HG03108 (cell line): ENCODE results near the gene CCNY.
"Not testable (repeated sequence)": the region's sequence is repeated elsewhere in the genome, so short reads cannot be mapped to it uniquely, and the experiment has no call there.

Experiments used
- ATAC-seq: cut with Tn5 transposase; IDR thresholded peaks from one replicate; pipeline ENCODE4 v1.9.1; 2021; ENCODE audit warnings: moderate library complexity; ENCODE audit not compliant: unreplicated experiment

The CCNY gene

DNA sequence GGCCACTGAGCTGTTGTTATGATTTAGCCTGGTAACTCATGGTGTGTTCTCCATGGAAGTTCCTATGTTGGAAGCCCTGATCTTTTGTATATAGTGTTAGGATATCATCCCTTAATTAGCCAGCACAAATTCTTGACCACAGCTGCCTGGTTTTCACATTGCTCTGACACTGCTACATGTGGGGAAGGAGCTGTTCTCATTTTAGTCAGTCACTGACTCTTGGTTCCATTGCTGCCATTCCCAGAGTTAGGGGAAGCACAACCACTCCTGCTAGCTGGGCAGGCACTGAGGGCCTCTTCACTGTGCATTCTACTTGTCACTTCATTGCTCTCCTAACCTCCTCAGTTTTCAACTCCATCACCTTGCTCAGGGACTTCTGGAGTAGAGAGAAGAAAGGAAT, 170.4 kb downstream of the CCNY start:
- no peak for ATAC-seq

DNA sequence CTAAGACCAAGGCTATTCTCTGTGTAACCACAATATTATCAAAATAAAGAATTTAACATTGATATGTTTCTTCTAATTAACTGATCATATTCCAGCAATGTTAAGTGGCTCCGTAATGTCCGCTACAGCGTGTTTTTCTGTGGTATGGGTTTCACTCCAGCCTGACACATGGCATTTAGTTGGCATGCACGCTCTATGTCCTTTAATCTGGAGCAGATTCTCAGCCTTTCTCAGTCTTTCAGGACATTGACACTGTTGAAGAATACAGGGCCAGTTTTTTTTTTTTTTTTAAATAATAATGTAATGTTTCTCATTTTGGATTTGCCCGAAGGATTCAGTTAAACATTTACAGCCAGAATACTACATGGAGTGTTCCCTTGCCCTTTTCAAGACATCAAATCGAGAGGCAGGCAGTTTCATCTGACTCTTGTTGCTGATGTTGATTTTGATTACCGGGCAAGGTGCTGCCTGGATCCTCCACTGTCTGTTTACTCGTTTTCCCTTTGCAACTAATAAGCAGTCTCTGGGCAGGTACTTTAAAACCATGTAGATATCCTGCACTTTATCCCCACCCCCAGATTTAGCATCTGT, 171.3 kb downstream of the CCNY start:
- ATAC-seq, result no peak

DNA sequence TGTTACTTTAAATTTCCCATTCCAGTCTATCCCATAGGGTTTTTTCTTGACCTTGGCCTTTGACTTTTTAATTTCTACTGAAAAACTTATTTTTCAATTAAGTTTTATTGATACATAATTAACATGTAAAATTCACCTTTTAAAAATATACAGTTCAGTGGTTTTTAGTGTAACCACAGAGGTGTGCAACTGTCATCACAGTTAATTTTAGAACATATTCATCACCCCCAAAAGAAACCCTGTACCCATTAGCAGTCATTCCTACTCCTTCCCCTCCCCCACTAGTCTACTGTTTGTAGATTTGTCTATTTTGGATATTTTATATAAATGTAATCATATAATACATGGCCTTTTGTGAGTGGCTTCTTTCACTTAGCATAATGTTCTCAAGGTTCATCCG, 172.3 kb downstream of the CCNY start:
- ATAC-seq, result no peak

DNA sequence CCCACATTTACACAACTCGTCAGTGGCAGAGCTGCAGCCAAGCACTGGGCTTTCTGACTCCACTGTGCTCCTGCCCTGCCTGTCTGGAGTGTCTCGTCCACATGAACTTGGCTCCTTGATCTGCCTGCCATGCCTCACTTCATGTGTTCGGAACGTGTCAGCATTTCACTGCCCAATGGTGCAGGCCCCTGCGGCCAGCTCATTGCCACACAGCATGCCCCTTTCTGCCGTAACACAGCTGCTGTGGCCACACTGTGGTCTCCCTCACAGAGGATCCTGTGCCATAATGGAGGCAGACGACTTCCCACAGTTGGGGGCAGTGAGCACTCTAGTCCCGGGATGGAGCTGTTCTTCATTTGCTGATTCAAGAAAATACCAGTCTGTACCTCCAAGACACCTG, 174.6 kb downstream of the CCNY start:
- ATAC-seq, result no peak

DNA sequence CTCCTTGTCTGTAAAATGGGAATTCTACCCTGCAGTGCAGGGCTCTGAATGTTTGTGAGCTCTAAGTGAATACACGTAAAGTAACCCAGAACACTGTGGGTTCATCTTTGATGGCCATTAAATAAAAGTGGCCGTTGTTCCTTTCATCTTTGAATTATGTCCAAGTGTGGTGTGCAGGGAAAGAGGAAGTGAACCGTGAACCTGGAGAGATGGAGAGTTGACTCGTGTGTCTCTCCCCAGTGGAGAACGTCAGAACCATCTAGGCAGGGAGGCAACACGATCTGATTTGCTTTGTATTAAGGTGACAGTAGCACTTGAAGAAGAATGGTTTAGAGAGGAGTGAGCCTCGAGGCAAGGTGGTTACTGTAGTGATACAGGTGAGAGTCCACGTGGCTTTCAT, 175.3 kb downstream of the CCNY start:
- ATAC-seq, result no peak

DNA sequence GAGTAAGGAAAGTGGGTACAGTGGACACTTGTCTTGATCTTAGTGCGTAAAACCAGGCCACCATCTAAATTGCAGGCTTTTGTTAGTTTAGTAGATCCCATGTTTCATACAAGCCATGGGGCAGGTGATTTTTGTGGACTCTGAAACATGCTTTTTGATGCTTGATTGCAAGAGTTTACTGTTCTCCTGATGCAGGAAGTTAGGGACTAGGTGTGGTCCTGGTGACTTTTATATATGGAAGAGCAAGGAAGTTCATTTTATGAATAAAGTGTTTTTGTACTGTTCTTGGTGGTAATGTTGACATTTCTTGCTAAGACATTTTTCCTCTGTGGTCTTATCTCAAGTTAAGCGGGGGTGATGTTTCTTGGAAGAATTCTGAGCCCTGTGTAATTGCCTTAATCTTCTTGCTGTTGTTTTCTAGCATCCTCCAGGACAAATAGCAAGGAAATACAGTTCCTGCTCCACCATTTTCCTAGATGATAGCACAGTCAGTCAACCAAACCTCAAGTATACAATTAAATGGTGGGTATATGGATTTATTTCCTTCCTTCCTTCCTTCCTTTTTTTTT, 179.9 kb downstream of the CCNY start:
- ATAC-seq, result no peak

DNA sequence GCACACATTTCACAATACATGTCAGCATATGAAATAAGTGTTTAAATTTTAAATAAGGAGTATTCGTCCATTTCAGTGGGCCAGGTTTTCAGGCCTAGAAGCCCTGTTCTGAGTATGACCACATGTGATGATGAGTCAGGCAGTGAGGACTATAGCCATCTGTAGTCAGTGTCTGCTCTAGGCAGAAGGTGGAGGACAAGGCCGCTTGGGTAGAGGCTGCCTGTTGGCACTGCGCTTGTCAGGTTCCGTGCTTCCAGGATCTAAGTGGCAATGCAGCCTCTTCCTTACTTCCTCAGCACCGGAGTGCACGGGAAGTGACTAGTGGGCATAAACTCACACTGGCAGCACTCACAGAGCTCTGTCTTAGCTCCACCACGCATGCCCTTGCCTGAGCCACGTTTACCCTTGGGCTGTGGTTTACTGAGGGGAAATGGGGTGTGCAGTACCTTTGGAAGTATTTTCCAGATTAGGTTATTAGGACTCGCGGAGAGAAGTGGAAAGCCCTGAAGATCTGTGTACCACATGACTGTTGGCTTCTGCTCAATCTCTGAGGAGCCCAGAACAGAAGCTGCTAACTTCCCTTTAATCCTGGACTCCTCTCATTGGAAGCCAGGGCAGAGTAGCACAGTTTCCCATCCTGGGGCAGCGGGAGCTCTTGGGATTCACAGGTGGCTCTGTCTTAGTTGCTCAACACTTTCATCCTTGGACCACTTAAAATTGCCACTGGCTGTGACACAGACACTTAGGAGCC, 181.3 kb downstream of the CCNY start:
- ATAC-seq, result no peak

DNA sequence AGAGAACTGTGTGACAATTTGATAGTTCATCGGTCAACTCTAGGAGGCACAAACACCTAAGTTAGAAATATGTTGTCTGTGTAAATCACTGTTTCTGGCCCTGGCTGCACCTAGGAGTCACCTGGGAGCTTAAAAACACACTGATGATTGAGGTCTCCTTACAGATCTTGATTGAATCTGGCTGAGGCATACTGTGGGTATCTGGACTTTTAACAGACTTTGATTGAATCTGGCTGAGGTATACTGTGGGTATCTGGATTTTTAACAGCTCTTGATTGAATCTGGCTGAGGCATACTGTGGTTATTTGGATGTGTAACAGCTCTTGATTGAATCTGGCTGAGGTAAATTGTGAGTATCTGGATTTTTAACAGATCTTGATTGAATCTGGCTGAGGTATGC, 181.9 kb downstream of the CCNY start:
- ATAC-seq, result not testable (repeated sequence)

DNA sequence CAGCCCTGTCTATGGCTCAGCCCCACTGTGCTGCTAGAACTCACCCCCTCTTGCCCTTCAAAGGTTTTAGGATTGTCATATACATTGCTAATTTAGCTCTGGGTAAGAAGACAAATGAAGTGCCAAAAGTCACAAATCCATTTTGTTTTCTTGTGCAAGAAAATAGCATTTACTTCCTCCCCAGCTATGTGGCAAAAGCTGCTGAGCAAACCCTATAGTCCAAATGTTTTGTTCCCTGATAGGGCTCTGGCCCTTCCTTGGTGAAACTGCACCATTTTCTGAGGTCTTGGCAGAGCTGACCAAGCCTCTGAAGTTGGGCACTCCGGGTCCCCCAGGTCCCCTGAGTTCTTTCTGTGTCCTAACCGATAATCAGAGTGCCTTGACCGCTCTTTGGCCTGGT, 184.7 kb downstream of the CCNY start:
- no peak for ATAC-seq

DNA sequence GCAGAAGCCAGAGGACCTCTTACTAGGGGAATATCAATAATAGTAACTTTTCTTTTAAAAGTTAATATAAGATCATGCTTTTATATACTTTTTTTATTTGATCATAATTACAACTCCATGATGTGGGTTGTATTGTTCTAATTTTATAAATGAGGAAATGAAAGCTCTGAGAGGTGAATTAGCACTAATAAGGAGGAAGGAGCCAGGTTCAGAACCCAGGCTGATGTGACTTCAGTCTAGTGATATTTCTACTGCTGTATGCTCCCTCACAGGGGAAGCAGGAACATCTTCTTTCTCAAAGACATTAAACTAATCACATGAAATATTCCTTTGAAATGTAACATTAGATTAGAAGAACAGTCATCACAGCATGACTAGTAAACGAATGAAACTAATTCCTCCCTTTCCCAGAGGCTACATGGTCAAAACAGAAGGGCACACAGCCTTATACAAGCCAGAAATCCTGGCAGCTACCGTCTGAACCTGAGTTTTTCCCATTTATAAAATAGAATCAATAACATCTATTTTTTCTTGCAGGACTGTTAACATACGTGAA, 187.4 kb downstream of the CCNY start:
- ATAC-seq, result no peak

DNA sequence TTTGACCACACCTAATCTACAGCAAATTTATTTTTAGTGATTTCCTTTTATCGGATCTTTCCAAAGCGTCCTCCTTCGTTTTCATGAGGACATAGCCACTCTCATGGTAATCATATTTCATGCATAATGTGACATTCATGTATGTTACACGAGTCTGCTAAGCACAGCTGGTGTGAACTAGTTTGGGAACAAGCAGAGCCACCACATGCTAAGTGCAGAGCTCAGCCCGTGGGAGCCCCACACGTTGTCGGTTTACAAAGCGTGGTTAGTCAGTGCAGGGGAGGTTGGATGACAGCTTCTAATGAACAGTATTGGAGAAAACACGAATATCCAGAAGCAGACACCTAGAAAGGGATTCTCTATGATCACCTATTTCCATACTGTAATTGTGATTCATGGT, 190.4 kb downstream of the CCNY start:
- ATAC-seq, result no peak

DNA sequence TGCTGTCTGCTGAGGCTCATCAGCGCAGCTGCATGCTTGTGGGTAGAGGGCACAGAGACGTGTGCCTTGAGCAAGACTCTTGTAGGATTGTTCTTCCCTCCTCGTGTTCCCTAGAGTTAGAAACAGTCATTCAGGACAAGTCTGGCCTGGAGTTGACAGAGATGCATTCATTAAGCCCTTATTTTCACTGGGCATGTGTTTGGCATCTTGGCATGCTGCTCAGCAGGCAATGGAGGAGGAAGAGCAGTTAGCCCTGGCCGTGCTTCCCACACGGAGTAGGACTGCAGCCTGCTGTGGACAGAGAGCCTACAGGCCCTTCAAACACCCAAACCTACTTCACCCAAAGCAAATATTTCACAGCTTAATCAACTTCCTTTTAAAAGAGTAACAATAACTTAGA, 195.8 kb downstream of the CCNY start:
- ATAC-seq, result no peak

DNA sequence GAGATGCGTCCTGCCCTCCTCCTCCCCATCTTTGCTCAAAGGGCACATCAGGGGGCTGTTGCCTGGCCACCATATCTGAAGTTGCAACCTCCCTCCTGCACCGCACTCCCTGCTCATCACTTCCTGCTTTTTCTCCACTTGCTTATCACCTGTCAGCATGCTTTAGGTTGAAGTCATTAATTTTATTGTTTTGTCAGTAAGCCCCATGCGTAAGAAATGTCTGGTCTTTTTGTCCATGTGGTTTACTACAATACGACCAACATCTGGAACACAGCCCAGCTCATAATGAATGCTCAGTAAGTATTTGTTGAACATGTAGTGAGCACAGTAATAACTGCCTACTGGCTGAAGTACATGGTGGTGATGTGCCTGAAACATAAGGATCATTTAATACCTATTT, 197.3 kb downstream of the CCNY start:
- no peak for ATAC-seq

DNA sequence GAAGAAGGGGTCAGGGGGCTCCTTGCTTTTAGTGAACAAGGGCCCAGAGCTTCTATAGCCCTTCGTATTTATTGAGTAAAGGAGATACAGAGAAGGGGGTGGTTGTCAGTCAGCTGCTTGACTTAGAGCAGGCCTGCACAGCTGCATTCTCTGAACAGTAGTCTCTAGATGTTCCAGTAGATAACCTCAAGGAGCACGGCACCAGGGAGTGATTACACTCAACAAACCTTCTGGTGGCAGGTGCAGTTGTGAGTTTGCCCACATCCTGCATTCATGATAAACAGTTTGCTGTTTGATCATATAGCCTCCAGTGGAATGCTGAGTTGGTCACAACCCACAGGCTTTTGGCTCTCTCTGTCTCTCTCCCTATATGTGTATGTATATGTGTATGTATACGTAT, 198.8 kb downstream of the CCNY start:
- no peak for ATAC-seq

DNA sequence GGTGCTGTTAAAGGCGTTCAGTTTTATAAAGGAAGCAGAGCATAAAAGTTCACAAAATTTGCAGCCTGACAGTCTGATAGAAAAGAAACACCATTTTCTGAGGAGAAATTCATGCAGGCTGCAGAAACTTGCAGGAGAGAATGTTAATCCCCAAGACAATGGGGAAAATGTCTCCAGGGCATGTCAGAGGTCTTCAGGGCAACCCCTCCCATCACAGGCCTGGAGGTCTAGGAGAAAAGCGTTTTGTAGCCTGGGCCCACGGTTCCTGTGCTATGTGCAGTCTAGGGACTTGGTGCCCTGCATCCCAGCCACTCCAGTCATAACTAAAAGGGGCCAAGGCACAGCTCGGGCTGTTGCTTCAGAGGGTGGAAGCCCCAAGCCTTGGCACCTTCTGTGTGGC, 200.5 kb downstream of the CCNY start:
- no peak for ATAC-seq

DNA sequence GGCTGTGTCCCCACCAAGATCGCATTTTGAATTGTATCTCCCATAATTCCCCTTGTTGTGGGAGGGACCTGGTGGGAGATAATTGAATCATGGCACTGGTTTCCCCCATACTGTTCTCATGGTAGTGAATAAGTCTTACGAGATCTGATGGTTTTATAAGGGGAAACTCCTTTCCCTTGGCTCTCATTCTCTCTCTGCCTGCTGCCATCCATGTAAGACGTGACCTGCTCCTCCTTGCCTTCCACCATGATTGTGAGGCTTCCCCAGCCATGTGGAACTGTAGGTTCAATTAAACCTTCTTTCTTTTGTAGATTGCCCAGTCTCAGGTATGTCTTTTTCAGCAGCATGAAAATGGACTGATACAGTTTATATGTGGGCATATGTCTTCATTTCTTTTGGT, 201.6 kb downstream of the CCNY start:
- not testable (repeated sequence) for ATAC-seq

DNA sequence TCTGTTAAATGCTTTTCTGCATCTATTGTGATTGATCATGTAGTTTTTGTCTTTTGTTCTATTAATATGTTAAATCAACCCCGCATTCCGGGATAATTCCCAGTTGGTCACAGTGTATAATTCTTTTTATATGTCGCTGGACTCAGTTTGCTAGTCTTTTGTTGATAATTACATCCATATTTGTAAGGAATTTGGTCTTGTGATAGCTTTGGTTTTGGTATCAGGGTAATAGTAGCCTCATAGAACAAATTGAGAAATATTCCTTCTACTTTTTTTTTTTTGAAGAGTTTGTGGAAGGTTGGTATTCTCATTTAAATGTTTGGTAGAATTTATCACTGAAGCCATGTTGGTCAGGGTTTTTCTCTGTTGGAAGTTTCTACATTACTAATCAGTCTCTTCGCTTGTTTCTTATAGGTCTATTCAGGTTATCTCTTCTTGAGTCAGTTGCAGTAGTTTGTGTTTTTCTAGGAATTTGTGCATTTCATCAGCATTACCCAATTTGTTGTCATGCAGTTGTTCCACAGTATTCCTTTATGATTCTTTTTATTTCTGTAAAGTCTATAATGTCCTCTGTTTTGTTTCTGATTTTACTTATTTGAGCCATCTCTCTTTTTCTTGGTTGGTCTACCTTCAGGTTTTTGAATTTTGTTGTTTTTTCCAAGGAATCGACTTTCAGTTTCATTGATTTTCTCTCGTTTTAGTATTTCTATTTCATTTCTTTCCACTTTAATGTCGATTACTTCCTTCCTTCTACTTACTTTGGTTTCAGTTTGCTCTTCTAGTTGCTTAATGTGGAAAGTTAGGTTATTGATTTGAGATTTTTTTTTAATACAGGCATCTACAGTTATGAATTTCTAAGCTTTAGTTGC, 204.2 kb downstream of the CCNY start:
- no peak for ATAC-seq

DNA sequence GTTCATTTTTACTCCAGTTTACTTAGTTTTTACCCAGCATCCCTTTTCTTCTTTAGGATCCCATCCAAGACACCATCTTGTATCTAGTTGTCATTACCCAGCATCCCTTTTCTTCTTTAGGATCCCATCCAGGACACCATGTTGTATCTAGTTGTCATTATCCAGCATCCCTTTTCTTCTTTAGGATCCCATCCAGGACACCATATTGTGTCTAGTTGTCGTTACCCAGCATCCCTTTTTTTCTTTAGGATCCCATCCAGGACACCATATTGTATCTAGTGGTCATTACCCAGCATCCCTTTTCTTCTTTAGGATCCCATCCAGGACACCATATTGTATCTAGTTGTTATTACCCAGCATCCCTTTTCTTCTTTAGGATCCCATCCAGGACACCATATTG, 205.4 kb downstream of the CCNY start:
- no peak for ATAC-seq

DNA sequence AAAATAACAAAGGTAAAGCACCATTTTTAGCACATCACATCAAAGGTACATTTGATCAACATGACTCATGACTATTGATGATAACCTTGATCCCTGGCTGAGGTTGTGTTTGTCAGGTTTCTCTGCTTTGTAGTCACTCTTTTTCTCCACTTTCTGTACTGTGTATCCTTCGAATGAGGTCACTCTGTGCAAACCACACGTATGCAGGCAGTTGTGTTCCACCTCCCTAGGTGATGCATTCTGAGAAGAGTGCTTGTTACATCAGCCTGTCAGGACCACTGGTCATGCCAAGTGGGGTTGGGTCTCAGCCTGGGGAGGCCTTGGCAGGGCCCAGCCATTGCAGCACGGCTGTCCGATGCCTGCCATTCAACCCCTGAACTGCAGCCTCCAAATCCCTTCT, 206.0 kb downstream of the CCNY start:
- ATAC-seq, result no peak

DNA sequence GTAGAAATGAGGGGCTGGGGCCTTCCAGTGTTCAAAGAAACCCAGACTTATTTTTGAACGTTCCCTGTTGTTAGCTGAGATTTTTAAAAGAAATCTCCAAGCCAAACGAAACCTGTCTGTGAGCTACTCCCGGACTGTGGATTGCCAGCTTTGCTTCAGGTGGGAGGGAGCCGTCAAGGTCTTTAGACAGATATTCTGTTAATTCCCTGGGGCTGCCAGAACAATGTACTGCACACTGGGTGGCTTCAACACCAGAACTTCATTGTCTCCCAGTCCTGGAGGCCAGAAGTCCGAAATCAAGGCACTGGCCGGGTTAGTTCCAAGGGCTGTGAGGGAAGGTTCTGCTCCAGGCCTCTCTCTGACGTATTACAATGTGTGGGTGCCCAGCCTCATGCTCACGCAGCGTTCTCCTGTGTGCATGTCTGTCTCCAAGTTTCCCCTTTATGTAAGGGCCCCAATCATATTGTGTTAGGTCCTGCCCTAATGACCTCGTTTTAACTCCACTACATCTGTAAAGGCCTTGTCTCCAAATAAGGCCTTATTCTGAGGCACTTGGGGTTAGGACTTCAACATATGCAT, 208.9 kb downstream of the CCNY start:
- ATAC-seq, result no peak
